Astrocyte of the spinal cord (primary cell): ENCODE measurements around the gene PPP1R15A.
"Not testable (repeated sequence)": the region's sequence is repeated elsewhere in the genome, so short reads cannot be mapped to it uniquely, and the experiment has no call there.

Experiments used
- DNase-seq: peaks from one replicate; pipeline ENCODE4 v3.0.0; 2011; ENCODE audit warnings: low read depth, low spot score
- H3K4me3 ChIP-seq: 2 replicates; pipeline ENCODE4 v1.5.1; 2011; ENCODE audit warnings: low read depth, mild to moderate bottlenecking, low read length, moderate library complexity
- CTCF ChIP-seq: IDR thresholded peaks from 2 replicates; pipeline ENCODE4 v1.5.1; 2012; ENCODE audit warnings: low read depth, mild to moderate bottlenecking, low read length, inconsistent platforms
- in situ Hi-C: cut with HindIII; loops from 2 replicates; pipeline ENCODE4 v1.10.0; 2017; ENCODE audit warnings: low sequenced_read_pairs

The PPP1R15A gene

GRCh38 chr19:48895226-48895625 is 23.0 kb downstream of the PPP1R15A start:
- in situ Hi-C loops = no loop called here
- TF ChIP-seq CTCF = no peak
- no peak overlapping the region for H3K4me3 ChIP-seq
- DNase-seq = no peak

GRCh38 chr19:48896191-48896720 is 24.0 kb downstream of the PPP1R15A start:
- peak overlapping the region; percentile 27 for H3K4me3 ChIP-seq
- no peak for TF ChIP-seq CTCF
- DNase-seq = peak; percentile 24
- in situ Hi-C loops = no loop called here

DNA sequence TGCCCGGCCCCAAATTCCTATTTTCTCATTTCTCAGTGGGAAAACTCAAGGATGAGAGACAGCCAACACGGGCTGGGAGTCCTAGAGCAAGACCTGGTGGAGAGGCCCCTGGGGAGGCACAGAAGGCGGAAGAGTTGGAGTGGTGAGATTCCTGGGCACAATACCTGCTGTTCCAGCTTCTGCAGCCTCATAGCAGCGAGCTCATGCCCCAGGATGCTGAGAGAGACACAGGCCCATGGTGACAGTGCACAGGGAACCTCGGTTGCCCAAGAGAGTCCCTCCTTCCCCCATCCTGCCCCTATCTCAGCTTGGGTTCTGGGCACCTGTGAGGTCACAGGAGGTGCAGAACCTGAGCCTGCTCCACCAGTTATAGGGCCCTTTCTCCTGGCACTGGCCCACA is 25.0 kb downstream of the PPP1R15A start:
- no peak for DNase-seq
- H3K4me3 ChIP-seq = no peak overlapping the region
- in situ Hi-C loops = no loop called here
- TF ChIP-seq CTCF = no peak

- in situ Hi-C loops, DNase-seq: not testable (repeated sequence)
- H3K4me3 ChIP-seq = peak overlapping the region; percentile 97
Observed at GRCh38 chr19:48899386-48899749, 27.1 kb downstream of the PPP1R15A start.

- peak; percentile 99 for DNase-seq
- peak; percentile 28 for TF ChIP-seq CTCF
- H3K4me3 ChIP-seq = peak within 1 kb of the TSS; percentile 97
- in situ Hi-C loops = no loop called here
Observed at GRCh38 chr19:48899781-48900476, 27.7 kb downstream of the PPP1R15A start, which contains the start of gene NUCB1. Gene NUCB1 (plus strand): TSS chr19:48900312. CDS start chr19:48900797, 485 bp downstream.

- TF ChIP-seq CTCF = no peak
- H3K4me3 ChIP-seq = peak overlapping the region; percentile 97
- in situ Hi-C loops = no loop called here
- peak; percentile 55 for DNase-seq
Observed at GRCh38 chr19:48900477-48901406, 28.5 kb downstream of the PPP1R15A start.

GRCh38 chr19:48902291-48902690 is 30.1 kb downstream of the PPP1R15A start:
- in situ Hi-C loops, DNase-seq, H3K4me3 ChIP-seq: not testable (repeated sequence)

DNA sequence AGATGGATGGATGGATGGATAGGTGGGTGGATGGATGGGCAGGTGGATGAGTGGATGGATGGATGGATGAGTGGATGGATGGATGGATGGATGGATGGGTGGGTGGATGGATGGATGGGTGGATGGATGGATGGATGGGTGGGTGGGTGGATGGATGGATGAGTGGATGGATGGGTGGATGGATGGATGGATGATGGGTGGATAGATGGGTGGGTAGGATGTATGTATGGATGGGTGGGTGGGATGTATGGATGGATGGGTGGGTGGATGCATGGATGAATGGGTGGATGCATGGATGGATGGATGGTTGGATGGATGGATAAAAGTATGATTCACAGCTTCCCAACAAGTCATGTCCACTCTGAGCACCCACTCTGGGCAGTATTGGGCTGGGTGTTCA is 31.6 kb downstream of the PPP1R15A start:
- in situ Hi-C loops, H3K4me3 ChIP-seq, DNase-seq: not testable (repeated sequence)
